CD1c-positive myeloid dendritic cell (primary cell): ENCODE data around the gene MAX.
"Not testable (repeated sequence)": the region's sequence is repeated elsewhere in the genome, so short reads cannot be mapped to it uniquely, and the experiment has no call there.

ENCODE experiments used
- DNase-seq: peaks from one replicate; pipeline ENCODE4 v3.0.0-alpha.2; 2016; ENCODE audit errors: extremely low spot score

Gene MAX

DNA sequence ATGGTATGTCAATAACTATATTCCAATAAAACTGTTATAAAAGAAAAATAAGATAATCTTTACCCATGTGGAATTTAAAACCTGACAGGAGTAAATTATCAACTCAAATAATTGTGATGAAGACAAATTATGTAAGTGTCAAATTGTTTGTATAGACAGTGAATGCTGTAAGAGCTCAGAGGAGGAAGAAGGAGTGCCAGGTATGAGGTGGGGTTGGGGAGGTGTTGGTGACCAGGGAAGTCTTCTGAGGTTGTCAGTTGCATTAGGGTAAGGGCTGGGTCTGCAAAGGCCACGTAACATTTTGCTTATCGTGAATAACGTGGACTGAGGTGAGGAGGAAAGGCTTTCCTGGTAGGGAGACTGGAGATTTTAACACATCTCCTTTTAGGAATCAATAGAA lies 2.5 kb upstream of the MAX start:
- no peak for DNase-seq

DNA sequence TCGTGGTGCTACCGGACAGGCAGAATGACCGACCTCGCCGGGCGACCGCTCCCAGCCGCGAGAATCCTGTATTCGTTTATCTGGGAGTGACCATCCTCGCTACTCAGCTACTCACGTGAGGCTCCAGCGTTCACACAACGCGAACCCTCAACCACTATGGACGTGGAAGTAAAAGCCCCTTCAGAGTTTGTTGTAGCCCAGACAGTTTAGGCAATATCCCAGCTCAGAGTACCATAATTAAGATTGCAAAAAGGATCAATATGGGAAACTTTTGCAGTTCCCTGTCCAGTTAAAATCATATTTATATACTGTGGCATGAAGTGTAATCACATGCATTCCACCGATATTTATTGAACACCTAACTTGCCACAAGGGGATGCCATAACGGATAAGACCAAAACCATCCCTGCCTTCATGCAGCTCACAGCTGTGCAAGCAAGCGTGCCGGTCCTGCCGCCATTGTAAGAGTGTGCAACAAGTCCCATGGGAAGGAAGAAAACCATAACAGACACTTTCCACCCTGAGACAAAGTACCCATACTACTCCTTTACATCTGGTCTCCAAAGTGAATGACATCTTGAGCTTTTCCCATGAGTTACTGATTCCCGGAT lies 938 bp upstream of the MAX start:
- DNase-seq: no peak

DNA sequence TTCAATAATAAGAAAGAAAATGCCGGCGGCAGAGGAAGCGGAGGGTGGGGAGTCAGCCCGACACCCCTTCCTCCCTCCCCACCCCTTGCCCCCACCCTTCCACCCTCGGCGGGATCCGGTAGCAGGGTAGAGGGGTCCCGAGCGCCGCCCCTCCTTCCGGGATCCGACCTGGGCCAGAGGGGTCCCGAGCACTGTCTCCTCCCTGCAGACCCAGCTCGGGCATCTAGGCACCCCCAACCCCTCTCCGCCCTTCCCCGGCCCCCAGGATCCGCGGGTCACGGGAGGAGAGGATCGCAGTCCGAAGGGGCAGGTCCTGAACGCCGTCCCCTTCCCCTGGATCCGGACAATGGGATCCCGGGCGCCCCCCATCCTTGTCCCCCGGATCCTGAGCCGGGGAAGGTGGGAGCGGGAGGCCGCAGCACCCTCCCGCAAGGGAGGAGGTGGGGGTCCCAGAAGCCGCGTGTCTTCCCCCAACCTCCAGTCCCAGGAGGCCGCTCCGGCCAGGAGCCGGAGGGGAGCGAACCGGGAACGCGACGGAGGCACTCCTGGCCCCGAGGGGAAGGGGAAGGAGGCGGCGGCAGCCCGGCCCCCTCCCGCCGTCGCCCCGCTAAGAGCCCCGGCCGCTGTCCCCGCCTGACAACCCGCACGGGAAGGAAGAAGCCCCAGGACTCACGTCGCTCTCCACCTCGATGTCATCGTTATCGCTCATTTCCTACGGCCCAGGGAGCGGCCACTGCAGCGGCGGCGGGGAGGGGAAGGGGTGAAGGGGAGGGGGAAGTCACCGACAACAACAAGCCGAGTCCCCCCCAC lies 481 bp downstream of the MAX start:
- peak; percentile 20 for DNase-seq

DNA sequence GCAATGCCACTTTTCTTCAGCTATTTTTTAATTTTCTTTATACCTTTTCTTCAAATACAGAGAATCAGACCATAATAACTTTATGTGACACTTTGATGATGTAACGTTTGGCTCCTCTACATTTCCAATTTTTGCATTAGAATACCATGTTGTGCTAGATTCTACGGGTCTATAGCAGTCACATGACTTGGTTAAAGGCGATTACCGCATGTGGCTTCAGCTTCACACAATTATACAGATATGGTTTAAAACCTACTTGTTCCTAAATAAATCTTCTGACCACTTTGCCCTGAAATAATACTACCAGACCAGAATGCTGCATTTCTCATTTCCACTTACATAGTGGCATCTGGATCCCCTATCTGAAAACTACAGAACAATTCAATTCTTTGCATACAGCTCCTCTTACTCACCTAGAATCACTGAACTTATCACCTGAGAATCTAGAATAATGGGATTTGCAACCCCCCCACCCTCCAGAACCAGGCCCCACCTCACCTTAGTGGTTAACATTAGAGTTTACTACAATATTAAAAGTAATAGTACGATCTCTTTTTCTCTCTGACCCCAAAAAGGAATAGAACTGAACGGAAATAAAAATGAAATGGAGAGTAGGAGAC lies 1.3 kb downstream of the MAX start:
- peak; percentile 13 for DNase-seq

DNA sequence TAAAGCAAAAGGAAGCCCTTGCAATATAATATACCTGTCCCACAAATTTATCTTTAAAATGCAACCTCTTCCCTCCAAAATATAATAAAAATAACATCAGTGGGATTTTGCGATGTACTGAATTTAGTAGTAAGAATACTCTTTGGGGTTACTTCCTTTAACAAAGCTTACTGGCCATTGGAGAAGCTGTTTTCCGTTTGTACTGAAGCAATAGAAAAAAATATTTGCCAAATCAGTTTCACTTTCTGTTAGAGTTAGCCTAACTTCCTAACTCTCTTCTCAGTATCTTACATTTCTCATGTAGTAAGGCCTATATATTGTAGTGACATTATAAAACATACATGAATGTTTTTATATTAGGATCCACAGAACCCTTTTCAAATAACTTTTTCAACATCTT lies 3.7 kb downstream of the MAX start:
- DNase-seq: peak; percentile 74

DNA sequence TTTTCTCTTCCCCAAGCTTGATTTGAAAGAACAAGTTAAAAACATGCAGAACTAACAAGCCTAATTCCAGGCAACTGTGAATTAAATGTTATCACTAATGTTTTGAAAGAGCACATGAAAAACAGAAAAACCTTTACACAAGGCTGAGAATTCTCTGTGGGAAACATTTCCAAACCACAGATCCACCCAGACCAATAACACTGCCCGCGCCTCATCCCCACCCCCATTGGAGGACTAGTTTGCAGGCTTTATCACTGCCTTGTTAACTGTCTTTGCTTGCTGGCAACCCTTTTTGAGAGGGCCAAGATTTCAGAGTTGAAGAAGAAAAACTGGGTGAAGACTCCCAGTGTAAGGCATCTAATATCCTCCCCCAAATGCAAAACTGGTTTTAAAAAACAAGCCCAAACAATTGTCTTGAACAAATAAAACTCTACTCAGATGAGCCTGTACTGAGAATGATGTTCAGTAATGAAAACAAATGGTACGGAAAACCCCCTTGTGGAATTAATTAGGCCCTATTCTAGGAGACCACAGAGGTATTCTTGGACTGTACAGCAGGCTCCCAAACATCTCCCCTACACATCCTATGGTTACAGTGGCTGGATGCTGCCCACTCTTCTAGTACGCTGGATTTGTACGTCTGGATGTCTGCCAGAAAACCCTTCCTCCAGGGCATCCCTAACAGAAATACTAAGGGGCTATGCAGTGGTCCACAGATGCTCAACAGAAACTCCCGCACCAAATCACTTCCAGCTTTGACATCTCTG lies 5.8 kb downstream of the MAX start:
- DNase-seq: no peak

DNA sequence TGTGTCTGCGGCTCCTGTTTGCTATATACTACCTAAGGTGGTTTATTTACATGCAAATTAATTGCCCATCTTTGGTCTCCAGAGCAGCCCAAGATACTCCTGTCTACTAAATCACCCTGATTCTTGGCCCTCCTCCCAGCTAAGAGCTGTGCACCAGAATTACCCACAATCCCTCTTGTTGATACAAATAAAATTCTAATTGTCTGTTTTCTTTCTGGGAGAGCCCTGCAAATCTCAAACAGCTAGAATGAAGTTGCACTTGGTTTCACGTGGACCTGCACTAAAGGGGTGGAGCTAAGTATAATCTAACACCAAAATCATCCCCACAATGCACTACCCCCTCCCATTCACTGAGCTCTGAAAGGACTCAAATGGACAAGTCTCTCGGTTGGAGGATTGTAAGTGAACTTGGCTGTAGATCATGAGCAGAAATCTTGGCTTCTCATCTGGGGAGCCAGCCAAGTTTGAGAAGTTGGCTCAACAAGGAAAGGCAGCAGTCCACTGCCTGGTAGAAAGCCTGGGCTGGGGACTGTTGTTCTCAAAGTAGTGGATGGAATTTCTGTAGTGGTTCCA lies 6.6 kb downstream of the MAX start:
- DNase-seq: no peak

DNA sequence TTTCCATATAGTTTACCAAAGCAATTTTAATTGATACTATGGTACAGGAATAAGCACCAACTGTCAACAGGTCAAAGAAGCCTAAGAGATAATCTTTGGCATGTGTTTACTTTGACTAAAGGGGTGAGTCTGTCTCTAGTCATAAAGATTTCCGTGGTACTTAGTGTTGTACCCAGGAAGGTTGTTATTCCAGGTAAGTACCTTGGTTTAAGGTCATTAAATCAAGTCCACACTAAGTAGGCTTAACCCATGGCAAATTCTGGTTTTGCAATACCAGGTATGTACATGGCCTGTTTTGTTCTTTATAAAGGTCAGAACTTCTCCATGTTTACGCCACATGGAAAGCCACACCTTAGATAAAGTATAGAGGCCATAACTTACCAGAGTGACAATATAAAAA lies 10.0 kb downstream of the MAX start:
- no peak for DNase-seq

DNA sequence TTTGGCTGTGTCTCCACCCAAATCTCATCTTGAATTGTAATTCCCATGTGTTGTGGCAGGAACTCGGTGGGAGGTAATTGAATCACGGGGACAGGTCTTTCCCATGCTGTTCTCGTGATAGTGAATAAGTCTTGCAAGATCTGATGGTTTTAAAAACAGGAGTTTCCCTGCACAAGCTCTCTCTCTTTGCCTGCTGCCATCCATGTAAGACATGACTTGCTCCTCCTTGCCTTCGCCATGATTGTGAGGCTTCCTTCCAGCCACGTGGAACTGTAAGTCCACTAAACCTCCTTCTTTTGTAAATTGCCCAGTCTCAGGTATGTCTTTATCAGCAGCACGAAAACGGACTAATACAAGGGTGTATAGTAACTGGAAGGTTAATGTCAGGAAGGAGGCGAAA lies 14.5 kb downstream of the MAX start:
- DNase-seq: not testable (repeated sequence)

DNA sequence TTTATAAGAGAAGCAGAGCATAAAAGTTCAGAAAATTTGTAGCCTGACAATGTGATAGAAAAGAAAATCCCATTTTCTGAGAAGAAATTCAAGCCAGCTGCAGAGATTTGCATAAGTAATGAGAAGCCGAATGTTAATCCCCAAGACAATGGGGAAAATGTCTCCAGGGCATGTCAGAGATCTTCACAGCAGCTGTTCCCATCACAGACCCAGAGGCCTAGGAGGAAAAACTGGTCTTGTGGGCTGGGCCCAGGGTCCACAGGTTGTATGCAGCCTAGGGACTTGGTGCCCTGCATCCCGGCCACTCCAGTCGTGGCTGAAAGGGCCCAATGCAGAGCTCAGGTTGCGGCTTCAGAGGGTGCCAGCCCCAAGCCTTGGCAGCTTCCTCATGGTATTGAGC lies 15.6 kb downstream of the MAX start:
- DNase-seq: not testable (repeated sequence)

DNA sequence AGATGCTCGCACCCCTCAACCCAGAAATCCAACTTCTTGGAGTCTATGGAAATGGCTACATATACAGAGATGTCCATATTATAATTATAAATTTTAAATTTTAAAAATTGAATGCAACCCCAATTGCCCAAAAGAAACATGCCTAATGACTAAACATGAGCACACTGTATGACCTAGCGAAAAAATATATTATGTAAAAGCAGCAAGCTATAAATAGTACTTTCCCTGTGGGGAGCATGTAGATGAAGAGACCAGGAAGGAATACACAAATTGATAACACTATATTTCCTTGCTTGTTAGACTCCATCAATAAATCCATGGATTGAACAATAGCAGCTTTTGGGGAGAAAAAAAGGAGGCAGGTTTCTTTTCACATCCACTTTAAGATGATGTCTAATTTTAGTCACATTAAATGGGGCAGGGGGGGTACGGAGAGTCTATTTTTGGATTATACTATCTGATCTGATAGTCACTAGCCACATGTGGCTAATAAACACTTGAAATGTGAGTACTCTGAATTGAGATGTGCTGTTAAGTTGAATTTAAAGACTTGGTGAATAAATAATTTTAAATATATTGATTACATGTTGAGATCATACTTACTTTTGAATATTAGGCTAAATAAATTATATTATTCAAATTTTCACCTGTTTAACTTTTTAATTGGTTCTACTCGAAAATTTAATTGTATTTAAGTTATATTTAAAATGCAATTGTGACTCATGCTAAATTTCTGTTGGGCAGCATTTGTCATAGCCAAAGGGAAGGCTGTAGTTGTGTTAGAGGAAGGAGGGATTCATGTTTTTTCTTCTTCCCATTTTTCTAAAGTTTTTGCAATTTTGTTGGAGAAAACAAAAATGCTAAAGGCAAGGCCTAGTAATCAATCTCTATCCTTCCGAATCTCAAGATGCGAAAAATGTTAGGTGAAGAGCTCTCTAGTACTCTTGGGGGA lies 17.5 kb downstream of the MAX start:
- DNase-seq: no peak

DNA sequence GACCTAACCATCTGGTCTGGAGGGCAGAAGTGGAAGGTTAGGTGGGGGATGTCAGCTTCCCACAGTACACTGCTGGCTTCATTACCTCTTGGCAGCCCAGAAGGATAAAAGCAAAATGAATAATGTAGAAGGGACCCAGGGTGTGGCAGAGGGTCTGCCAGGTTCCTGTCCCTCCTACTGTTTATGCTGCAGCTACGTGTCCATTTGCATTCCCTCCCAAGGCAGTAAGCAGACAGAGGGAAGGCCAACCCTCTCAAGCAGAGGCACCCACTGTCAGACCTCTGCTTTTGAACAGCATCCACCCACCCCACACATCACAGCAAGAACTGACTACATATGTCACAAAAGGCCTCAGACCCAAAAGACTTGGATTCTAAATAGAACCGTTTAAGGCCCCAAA lies 19.4 kb downstream of the MAX start:
- DNase-seq: no peak

DNA sequence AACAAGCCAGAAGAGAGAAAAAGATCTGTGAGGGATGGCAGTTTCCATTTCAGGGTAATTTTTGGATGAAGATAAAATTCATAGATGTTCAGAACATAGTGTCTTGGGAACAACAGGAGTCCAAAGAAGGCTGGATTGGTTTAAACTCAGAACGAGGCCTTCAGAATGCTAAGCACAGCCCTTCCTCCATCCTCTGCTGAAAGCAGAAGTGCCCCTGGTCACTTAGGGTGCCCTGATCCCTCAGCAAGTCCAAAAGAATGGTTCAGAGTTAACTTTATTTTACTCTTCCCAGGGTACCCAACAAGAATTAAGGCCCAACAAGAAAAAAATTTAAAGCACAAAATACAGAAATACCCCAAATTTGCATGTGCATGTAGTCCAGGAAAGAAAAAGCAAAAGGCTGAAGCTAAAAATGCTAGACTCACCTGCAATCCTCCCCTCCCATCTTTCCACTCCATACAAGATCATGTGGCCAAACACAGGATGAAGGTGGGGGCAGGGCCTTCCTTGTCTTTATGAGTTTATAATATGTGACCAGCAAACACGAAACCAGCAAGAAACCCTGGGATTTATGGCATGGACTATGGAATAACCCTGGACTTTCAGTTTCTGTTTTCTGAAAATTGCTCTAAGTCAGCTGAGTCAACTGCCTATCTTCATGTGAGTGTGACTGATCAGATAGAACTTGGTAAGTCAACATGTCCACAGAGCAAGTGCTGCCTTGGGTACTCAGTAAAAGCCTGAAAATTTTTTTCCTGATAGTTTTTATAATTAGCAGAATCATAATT lies 21.2 kb downstream of the MAX start:
- DNase-seq: peak; percentile 23

DNA sequence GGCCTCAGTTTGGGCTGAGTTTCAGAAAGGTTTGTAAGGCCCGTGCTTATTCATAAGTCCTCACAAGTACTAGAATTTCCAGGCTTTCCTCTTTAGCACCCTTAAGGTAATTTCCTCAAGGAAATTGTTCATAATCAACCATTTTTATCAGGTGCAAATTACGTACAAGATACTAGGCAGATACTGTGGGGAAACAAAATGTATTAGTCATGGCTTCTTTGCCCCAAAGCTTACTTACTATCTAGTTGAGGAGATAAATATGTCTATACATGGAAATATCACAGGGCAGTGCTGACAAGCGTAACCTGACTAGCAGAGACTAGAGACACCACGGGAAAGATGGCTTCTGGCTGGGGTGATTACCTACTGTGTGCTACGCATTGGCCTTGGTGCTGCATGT lies 22.5 kb downstream of the MAX start:
- DNase-seq: no peak

DNA sequence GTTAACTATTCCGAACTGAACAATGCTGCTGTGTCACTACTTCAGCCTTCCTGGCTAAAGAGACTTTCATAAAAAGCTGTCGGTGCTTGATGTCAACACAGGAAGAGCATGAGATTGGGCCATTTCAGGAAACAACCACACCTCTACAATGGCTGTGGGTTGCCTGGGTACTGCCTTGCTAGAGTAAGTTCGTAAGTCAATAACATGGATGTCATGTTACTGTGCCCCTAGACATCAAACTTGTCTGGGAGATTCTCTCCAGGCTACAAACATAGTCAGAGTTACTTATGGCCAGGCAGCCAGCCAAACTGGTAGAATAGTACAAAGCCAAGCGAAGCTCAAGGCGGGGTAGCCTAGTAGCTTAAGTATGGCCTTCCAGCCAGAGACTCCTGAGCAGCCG lies 23.1 kb downstream of the MAX start:
- DNase-seq: no peak

DNA sequence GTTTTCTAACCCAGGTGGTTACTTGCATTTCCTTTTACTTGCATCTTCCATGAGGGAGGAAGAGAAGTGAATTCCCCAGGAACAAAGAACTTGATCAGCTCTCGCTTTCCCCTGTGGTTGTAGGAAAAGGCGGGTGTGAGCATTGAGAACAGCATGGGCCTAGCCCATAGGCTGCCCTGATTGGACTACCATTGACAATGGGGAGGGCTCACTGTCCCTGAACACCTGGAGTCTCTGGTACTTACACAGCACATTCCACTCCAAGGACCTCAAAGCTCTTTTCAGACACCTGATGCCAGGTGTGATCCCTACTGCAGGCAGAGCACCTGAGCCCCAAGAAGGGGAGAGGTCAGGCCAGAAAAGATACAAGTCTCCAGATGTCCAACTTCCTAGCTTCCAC lies 25.0 kb downstream of the MAX start:
- no peak for DNase-seq

DNA sequence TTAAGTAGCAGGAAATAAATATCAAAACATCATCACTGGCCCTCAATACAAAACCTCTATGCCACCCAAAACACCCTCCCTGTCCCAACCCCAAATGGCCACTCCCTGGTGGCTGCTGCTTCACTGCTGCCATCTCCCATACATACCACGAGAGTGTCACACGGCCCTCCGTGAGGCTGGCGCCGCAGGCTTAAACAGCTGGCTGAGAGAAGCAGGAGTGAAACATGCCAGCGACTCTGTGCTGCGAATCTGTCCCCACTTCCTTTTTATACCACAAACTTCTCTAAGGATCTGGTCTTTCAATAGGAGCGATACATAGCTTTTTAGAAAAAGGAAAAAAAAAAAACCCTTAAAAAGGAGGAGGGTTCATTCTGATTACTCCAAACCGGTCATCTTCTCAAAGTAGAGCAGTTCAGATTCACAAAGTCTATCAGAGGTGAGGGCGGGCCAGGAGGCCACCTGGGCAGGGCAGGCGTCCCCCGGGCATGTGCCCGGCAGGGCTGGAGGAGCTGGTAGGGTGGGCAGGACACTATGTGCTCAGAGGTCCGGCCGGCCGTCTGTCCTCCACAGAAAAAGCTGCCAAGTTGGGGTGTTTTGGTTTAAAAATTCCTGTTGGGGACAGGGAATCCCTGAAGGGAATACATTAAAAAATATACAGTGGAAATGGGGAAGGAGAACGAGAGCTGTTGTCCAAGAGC lies 26.5 kb downstream of the MAX start:
- peak; percentile 48 for DNase-seq

DNA sequence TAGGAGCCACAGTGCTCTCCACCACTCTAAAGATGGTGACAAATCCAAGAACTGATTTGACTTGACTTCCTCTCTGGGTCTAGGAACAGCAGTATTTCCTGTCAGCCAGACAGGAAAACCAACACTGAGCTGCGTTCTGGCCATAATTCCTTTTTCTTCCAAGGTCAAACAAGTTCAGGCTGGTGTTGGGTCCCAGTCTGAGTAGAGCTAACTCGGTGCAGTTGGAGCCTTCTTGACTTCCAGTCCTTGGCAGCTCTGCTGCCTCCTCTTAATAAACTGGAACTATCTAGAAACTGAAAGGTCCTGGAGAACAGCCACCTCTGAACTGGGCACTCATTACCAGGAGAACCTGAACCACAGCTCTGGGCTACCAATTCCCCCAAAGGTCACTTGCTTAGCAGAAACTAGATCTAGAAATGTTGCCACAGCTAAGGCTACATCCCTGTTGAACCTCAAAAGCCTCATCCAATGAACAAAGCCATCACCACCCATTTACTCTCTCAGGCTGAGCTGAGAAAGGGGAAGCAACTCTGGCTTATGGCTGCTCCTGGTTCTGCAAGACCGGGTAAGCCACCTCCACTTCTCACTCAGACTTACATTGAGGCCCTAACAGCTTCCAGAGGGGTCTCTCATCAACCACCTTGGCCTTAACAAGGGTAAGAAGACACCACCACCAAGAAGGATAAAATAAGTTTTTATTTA lies 27.7 kb downstream of the MAX start:
- peak; percentile 72 for DNase-seq
